NCI-H1417 treated with DMSO at 0.1 percent for 48 hours (cell line): ENCODE results near the gene ACAD8.
A peak's percentile ranks its signal among the peaks of the same experiment; 100 is the strongest.

Experiments
- DNase-seq: peaks from one replicate; lab custom pipeline; 2025; lab: John Stamatoyannopoulos, UW

Gene ACAD8

DNA sequence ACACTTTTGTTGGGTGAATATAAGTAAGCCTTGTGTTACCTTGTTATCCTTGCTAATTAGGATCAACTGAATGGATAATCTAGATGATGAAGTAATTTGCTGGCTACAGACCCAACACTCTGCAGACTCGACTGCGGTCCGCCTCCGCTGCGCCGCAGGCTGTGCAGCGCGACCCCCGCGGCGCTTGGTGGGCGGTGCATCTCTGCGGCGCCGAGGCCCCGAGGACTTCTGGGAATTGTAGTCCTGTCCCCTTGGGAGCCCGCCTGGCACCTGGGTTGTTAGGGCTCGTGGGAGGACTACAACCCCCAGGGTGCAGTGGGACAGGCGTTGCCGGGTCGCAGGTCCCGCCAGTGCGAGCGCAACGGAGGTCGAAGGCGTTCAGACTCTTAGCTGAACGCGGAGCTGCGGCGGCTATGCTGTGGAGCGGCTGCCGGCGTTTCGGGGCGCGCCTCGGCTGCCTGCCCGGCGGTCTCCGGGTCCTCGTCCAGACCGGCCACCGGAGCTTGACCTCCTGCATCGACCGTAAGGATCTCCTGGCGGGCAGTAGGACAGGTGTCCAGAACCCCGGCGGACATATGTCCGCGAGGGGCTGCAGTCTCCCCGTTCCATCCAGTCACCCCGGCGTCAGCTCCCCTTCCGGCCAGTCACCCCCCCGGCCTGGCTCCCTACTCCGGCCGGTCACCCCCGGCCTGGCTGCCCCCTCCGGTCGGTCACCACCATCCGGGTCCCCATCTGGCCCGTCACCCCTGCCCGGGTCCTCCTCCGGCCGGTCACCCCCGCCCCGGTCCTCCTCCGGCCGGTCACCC is at the start of gene ACAD8, which contains the start of gene THYN1:
ACAD8 (plus strand) TSS at position 381 of the 806 bp plus-strand sequence; CDS start at position 414, 33 bp downstream.
THYN1 (minus strand) TSS at position 165 of the 806 bp plus-strand sequence. CDS start 470 bp downstream, outside the sequence.
- DNase-seq, result peak; percentile 79

DNA sequence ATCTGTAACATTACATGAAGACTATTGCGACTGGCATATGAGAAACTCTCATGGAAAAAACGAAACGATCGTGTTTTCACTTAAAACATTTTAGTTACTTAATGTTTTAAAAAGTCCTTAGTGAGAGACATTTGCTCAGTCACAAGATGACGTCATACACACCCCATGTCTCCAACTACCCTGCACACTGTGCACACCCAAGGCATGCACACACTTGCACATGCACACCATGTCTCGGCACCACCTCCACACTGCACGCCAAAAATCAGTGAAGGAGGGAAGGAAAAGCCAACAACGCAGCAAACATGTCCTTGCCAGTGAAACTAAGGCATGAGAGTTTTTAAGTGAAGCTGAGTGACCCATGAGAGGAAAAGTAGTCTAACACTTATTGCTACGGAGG is 47.6 kb upstream of the ACAD8 start:
- DNase-seq, result no peak

DNA sequence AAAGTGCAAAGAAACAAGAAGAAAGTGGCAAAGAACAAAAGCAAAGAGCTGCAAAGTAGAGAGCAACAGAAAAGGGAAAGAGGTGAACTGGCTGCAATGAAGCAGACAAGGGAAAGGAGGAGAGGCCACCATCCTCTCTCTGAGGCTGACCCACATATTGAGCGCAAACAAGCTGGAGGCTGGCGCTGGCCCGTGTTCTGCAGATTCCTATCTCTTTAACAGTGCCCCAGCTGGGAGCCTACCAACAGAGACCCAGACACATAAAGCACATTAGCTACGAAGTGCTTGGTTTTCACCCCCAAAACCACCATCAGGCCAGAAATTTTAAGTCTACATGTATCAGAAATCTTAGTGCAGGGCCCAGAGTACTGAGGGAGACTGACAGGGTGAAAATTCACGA is 47.2 kb upstream of the ACAD8 start:
- DNase-seq, result no peak

DNA sequence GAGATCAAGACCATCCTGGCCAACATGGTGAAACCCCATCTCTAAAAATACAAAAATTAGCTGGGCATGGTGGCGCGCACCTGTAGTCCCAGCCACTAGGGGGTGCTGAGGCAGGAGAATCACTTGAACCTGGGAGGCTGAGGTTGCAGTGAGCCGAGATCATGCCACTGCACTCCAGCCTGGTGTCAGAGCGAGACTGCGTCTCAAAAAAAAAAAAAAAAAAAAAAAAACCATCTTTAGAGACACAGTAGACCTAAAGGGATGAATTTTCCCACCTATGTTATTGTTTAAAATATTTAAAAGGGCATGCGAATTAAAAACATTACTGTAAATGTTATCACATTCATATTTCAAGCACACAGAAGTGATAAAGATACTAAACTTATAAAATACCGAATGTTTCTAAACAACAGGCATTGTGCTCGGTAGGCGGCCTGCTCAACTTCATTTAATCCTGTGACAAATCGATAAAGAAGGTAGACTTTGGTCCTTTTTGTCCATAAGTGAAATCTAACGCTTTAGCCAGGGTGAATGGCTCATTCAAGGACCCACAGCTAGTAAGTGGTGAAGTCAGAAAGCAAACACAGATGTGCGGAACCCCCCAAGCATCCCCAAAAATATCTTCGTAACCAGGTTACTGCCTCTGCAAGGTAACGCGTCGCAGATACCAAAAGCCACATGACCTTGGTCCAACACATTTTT is 45.7 kb upstream of the ACAD8 start:
- DNase-seq, result no peak

DNA sequence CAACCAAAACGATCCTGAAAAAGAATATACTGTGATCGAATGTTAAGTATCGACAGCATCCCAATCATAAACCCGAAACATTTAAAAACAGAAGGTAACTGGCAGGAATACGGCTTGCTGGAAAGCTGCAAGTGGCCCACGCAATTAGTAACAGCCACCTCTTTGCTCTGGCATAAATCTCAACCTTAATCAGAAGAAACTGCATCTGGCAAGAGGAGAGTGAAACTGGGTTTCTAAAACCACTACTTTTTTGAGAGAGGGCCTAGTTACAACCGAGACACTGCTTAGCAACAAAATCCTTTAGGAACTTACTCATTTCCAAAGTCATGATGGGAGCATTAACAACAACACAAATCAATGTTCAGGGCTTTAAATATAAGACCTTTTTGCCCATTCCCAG is 37.5 kb upstream of the ACAD8 start:
- no peak for DNase-seq

DNA sequence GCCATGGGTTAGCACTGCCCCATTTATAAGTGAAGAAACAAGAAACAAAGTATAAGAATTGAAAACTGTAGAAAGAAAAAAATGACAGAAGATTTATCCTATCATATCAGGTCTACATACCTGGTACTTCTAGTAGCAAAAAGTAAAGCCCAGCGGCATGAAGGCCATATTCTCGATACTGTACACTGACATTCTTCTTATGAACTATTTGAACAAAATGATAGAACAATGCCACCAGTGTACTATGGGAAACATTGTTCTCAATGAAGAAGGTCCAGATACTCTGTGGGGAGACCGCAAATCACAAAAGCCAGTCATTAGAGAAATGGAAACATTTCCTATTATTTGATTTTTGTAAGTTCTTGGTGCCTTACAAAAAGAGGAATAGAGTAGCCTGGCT is 36.6 kb upstream of the ACAD8 start:
- DNase-seq, result no peak

DNA sequence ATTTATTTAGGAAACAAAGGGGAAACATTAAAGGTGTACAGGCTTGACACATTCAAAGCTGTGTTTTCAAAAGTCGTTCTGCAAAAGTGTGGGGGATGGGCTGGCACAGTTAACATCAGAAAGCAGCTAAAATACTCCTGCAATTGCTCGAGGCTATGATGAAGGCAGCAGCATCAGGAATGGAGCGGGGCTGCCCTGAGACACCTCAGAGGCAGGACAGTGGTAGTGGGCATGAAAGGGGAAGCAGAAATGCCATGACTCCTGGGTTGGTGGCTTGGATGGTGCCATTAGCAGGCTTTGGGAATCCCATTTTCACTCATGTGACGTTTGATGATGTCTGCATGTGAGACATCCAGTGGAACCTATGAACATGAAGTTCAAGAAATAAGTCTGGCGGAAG is 30.2 kb upstream of the ACAD8 start:
- no peak for DNase-seq

DNA sequence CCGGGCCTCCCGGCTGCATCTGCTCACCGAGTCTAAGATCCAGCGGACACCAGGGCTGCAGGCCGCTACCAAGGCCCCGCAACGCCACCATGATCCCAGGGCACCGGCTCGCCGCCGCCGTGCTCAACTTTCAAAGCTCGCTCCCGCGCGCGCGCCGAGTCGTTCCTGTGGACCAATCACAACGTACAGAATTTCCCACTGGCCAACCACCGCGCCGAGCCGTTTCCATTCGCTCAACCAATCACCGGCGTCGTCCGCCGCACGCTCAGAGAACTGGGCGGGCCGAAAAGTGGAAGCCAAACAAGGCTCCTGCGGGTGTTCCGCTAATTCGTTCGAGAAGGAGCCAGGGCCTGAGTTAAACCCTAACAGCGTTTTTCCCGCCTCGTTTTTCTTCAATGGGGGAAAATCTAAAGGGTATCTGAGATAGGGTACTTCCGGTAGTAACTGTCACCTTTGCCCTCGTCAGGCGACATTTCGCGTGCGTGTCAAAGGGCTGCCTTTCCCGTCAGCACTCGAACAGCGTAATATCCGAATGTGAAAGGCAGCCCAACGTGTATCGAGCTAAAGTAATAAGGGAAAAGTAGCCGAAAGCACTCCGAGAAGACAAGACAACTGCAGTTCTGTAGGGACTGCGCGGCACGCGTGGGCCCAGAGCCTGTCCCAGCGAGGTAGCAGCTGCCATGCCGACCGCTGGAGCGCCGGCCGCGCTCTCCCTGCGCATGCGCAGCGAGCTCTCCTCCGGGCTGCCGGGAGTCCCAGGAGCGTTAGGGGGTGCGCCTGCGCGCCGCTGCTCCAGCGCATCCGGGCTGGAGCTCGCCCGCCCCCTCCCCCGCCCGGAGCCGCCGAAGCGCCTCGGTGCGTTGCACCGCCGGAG is 29.3 kb upstream of the ACAD8 start, which contains the start of the genes NCAPD3 and VPS26B:
NCAPD3 (minus strand) TSS at position 132 of the 874 bp plus-strand sequence; CDS start at position 91, 41 bp downstream.
VPS26B (plus strand) TSS at position 836 of the 874 bp plus-strand sequence. CDS start 452 bp downstream, outside the sequence.
- DNase-seq, result peak; percentile 96

DNA sequence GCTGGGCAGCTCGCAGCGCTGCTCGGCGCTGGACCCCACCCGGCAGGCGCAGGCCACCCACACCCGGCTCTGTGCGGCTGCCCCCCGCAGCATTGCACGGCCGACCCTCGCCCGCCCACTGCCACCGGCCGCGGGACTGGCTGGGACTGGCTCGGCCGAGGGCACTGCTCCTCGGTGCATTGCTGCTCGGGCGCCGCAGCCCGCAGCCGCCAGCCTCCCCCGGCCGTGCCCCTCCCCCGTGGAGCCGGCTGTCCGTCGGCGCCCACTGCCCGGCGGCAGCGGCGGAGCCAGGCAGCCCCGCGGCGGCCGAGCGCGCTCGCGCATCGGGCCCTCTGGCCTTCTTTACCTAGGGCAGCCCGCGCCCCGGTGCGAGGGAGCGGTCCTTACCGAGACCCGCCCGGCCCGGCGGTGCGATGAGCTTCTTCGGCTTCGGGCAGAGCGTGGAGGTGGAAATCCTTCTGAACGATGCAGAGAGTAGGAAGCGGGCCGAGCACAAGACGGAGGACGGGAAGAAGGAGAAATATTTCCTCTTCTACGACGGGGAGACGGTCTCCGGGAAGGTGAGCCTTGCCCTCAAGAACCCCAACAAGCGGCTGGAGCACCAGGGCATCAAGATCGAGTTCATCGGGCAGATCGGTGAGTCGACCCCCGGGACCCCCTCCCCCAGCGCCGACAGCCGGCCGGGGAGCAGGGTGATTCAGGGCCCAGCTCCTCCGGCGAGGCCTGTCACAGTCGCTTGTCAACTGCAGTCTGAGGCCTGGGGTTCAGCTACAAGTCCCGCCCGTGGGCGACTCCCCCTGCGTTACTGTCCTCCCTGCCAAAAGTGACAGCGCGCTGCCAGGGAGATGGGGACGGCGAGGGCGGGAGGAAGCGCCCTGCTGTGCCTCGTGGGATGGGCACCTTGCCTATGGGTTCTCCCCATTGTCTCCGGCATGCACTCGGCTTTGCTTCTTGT is 28.4 kb upstream of the ACAD8 start:
- peak; percentile 13 for DNase-seq

DNA sequence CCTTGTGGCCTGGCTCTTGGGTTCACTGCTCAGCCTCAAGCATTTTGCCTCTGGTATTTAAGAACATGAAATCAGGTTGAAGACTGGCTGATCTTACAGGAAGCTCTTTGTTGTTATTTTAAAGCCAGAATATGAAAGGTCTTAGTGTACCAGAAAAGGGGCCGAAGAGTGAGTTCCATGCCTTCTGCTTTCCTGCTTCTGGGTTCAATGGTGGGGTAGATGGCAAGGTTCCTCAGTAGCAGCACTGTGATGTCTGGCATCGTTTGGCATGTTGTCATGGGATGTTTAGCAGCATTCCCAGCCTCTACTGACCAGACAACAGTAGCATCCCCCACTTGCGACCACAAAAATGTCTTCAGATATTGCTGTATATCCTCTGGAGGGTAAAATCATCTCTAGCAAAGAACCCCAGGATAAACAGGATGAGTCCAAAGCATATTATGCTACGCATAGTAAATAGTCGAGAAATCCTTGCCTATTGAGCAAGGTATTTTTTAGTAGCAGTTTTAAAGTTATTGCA is 26.5 kb upstream of the ACAD8 start:
- no peak for DNase-seq

DNA sequence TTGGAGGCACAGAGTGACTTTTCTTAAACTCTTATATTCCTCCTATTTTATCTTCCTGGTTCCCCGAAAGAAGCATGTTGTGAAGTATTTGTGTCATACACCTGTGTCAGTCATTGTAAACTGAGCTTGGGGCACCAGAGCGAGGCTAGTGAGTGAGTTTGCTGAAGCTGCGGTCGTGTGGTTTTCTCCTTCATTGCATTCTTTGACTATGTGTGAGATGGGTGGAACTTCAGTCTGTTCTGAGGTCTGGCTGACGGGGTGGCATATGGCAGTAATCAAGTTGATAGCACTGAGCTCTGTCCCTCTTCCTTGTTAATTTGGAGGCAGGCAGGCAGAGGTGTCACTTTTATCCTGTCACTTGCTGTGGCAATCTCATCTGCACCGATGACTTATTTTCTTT is 24.7 kb upstream of the ACAD8 start:
- no peak for DNase-seq

DNA sequence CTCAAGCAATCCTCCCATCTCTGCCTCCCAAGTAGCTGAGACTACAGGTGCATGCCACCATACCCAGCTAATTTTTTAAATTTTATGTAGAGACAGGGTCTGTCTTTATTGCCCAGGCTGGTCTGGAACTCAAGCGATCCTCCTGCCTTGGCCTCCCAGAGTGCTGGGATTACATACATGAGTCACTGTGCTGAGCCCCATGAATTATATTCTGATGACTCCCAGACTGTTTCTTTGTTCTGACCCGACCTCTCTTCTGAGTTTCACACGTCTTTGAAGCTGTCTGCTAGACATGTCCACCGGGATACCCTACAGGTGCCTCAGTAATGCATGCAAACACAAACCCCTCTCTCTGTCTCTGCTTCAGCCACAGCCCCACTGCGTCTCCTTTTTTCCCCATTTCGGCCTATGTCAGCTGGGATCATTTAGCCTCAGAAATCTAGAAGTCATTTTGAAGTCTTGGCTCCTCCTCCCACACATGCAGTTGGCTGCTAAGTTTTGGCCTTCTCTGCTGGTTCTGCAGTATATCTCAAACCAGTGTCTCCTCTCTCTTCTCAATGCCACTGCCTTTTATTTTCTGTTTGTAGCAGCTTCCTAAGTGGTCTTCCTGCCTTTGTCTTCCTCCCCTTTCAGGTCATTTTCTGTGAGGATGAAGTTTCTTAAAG is 24.1 kb upstream of the ACAD8 start:
- DNase-seq, result no peak

DNA sequence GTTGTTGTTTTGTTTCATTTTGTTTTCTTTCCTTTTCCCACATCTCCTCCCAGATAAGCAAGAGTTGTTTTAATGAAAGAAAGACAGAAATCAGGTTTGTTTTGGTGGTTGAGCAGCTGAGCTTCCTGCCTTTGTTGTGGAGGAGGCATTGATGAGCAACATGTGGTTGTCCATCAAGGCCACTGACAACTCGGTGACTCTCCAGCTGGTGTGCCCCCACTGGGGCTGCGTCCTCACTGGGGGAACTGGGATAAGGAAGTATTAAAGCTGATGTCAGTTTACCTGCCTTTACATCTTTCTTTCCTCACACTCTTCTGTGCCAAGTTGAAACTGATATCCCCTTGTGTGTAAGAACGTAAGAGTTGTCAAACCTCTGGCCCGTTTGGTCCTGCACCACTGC is 23.0 kb upstream of the ACAD8 start:
- no peak for DNase-seq

DNA sequence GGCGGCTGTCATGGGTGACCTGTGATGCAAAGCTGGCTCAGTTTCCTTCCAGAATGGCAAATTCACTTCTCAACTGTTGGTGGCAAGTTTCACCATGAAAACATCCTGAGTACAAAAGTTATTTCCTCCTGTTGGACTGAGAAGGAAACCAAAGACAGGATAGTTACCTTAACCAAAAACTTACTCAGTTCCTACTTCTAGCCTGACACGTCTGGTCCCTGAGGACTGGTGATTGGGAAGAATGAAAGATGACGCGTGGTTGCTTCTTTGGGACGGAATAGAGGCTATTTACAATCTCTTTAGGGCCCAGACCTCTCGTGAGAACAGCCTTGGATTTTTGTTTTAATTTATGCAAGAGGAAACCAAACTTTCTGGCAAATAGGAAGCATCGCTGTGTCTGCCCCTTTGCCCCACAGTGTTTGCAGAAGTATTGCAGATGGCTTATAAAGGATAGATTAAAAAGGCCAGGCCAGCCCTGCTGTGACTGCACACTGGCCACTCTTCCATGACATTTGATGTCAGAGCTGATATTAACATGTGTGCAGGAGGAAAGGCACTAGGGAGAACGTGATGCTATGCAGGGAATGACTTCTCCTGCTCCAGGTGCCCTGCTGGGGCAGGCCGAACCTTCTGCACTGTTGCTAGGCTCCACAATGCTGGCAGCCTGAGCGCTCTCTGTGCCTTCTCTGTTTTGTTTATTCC is 21.3 kb upstream of the ACAD8 start:
- DNase-seq, result no peak

DNA sequence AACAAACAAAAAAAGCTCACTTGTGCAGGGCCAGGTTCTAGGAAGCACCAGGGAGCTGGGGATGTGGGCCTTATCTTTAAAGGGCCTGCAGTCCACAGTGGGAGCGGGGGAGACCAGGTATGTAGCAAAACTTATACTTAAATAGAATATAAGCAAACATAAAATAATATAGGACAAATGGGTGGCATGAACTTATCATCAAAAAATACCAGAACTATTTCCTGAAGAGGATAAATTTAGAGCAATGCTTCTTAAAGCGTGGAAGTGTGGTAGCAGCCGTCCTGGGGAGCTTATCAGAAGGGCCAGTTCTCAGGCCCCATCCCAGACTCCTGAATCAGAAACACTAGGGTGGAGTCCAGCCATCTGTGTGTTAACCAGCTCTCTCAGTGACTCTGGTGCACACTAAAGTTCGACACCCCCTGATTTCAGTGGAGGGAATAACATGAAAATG is 19.6 kb upstream of the ACAD8 start:
- no peak for DNase-seq

DNA sequence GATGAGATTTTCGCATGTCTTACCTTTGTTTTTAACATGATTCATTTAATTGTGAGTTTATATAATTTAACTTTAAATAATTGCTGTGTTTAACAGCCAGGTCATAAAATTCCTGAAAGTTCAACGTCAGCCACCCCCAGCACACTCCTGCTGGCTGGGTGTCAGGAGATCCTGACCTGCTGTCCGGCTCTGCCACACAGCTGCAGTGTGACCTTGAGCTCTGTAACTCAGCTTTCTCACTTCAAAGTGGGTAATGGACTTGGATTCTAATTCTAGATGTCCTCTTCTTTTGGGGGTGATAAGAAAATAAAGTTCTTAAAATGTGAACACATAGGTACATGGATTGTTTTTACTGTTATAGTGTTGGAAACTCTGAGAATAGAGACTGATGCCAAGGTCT is 18.0 kb upstream of the ACAD8 start:
- DNase-seq, result no peak

DNA sequence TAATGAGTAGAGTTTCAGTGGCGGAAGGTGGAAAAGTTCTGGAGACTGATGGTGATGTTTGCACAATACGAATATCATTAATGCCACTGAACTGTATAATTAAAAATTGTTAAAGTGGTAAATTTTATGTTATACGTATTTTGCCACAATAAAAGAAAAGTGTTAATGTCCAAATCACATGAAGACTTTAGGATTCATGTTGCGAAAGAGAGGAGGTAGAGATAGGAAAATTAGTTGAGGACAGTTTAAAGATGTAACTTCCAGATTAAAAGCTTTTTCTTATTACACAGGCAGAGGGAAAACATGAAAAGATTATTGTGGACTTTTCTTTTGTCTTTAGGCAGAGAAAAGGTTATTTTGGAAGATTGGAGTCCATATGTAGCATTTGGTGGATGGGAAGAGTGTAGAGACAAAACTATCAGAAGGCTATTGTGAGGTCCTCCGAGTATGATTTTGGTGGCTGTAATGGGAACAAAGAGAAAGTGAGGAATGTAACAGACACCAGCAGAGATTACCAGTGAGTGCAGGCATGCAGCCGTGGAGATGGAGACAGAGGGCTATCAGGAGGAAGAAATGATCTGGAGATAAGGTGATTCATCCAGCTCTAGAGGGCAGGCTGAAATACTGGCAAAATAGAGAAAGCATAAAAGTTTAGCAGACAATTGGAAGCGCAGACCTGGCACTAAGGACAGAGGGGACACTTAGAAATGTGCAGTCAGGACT is 16.4 kb upstream of the ACAD8 start:
- no peak for DNase-seq

DNA sequence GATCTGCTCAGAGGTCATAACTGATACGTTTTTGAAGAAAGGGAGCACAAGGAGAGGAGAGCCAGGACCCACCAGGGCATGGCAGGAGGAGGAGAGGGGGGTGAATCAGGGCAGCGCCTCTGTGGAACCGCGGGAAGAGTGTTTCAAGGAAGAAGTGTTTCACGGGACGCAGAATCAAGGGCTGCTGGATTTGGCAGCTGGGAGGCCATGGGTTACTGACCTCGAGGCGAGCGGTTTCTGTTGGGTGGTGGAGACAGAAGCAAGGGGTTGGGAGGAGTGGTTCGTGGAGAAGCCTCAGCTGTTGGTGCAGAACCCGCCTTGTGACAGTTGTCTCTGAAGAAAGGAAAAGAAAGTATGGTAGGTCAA is 15.8 kb upstream of the ACAD8 start:
- no peak for DNase-seq

DNA sequence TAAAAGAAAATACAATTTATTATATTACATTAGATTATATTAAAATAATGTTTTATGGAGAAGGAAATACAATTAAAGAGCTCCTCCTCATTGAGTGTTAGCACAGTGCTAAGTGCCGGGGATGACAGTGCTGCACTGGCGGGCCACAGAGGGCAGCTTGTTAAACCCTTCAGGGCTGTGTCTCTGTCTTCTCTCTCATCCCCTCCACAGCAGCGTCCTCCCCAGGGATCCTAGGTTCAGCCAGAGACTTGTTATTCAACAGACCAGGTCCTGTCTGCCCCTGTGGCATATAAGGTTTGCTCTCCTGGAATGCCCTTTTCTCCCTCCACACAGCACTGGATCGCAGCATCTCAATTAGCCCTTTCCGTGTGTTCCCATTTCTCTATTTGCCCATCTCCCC is 14.4 kb upstream of the ACAD8 start:
- DNase-seq, result no peak
